DND-41 (cell line): Measurements from ENCODE around the gene ADSS1.

ENCODE experiments used
- CTCF ChIP-seq: IDR thresholded peaks from 2 replicates; pipeline ENCODE4 v1.5.1; 2012; ENCODE audit warnings: borderline replicate concordance, low read length, moderate library complexity, mild to moderate bottlenecking; ENCODE audit not compliant: poor library complexity, severe bottlenecking; ENCODE audit errors: extremely low read depth
- EZH2 ChIP-seq: IDR thresholded peaks from 3 replicates; pipeline ENCODE4 v1.6.1; 2012; ENCODE audit warnings: borderline replicate concordance, low read depth, mild to moderate bottlenecking, moderate library complexity, low read length, inconsistent platforms; ENCODE audit not compliant: severe bottlenecking

GRCh38 chr14:104766863-104767633 is 43.0 kb downstream of the ADSS1 start:
- TF ChIP-seq CTCF (no peak), EZH2 (no peak)
